Stimulated activated effector memory CD8-positive, alpha-beta T cell treated with anti-CD3 and anti-CD28 coated beads, Interleukin-12 subunit alpha, Interleukin-12 subunit beta, amount 100 ng/mL, for 72 hours (primary cell): Measurements from ENCODE around the gene CCDC127.
"Not testable (repeated sequence)": the region's sequence is repeated elsewhere in the genome, so short reads cannot be mapped to it uniquely, and the experiment has no call there.

ENCODE experiments used
- ATAC-seq: fragments of 150-1000 bp; cut with Tn5 transposase; 2 replicates; pipeline ENCODE4 v1.10.0; 2021
- DNase-seq, 2 donors: peaks; one replicate each; pipeline ENCODE4 v3.0.0; 2021 to 2022; ENCODE audit warnings: low spot score in 2 of 2
- H3K27ac Mint-ChIP-seq: one replicate; pipeline ENCODE4 v1.8.0; 2022; ENCODE audit warnings: mild to moderate bottlenecking, mixed read lengths
- H3K36me3 Mint-ChIP-seq: one replicate; pipeline ENCODE4 v1.8.0; 2022; ENCODE audit warnings: mild to moderate bottlenecking, mixed read lengths
- H3K4me1 Mint-ChIP-seq: one replicate; pipeline ENCODE4 v1.8.0; 2022; ENCODE audit warnings: mixed read lengths
- H3K4me3 Mint-ChIP-seq: one replicate; pipeline ENCODE4 v1.8.0; 2022; ENCODE audit warnings: mild to moderate bottlenecking, mixed read lengths
- H3K9me3 Mint-ChIP-seq: one replicate; pipeline ENCODE4 v1.8.0; 2022; ENCODE audit warnings: mixed read lengths

The CCDC127 gene, protein sequence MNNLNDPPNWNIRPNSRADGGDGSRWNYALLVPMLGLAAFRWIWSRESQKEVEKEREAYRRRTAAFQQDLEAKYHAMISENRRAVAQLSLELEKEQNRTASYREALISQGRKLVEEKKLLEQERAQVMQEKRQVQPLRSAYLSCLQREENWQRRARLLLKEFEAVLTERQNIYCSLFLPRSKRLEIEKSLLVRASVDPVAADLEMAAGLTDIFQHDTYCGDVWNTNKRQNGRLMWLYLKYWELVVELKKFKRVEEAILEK

DNA sequence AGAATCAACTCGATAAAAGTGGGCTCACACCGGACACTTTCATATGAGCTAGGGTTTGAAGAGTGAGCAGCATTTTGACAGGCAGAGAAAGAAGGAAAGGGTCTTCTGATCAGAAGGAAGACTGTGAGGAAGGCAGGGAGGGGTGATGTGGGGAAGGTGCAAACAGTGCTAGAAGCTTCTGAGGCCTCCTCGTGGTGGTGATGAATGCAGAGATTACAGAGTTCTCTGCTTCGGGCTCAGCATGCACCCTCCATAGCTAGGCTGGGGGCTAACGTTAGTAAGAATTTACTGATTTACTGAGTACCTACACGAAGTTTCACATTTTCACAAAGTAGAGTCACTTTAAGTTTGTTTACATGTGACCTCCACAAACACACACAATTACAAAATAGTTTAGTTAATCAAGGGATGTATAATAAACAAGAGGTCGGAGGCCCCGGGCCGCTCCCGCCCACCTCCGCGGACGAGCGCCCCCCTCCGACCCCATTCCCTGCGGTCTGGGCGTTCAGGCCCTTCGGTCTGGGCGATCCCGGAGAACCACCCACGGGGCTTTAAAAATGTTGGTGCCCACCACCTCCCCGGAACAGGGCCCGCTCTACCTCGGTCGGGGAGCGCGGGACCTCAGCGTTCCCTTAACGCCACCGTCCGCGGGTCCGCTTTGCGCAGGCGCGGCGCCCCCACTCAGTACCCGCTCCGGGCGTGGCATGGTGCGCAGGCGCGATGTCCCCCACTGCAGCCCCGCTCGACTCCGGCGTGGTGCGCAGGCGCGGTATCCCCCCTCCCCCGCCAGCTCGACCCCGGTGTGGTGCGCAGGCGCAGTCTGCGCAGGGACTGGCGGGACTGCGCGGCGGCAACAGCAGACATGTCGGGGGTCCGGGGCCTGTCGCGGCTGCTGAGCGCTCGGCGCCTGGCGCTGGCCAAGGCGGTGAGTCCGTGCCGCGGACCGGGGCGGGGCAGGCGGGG is at the start of gene CCDC127, which contains the start of gene SDHA:
TSS of gene CCDC127 (minus strand) at position 660 of the 963 bp plus-strand sequence. CDS start 1,304 bp downstream, outside the sequence.
TSS of gene SDHA (plus strand) at position 827 of the 963 bp plus-strand sequence. CDS start at position 863, 36 bp downstream.
- H3K9me3 Mint-ChIP-seq: not testable (repeated sequence)
- DNase-seq (peak; percentile 99), ATAC-seq (peak; percentile 92)
- Mint-ChIP-seq H3K36me3 (peaks cover 51% of the 10 kb centered on the region), H3K27ac (peak within 1 kb of the TSS; percentile 91), H3K4me3 (peak within 1 kb of the TSS; percentile 88), H3K4me1 (peaks cover 64% of the 10 kb centered on the region)

DNA sequence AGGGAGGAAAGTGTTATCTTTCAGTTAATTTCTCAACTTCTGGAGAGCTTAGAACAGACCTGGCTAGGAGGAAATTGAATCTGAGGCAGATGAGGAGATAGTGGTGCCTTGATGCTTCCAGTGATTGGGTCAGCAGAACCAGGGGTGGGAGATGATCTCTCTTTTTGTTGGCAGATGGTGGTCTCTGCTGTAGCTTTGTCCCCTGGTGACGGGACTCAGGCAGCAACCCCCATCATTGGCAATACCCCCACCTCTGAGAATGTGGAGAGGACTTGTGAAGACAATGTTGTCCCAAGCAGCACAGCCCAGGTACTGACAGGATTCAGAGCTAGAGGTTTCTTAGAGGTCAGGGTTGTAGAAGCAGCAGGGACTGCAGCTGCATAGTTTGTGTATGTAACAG is 49.8 kb upstream of the CCDC127 start:
- ATAC-seq: no peak
- Mint-ChIP-seq H3K4me1 (peaks cover 31% of the 10 kb centered on the region), H3K4me3 (no peak overlapping the region), H3K36me3 (peaks cover 60% of the 10 kb centered on the region), H3K9me3 (no peaks in the 10 kb centered on the region), H3K27ac (peak overlapping the region; percentile 43)
- no peak for DNase-seq

DNA sequence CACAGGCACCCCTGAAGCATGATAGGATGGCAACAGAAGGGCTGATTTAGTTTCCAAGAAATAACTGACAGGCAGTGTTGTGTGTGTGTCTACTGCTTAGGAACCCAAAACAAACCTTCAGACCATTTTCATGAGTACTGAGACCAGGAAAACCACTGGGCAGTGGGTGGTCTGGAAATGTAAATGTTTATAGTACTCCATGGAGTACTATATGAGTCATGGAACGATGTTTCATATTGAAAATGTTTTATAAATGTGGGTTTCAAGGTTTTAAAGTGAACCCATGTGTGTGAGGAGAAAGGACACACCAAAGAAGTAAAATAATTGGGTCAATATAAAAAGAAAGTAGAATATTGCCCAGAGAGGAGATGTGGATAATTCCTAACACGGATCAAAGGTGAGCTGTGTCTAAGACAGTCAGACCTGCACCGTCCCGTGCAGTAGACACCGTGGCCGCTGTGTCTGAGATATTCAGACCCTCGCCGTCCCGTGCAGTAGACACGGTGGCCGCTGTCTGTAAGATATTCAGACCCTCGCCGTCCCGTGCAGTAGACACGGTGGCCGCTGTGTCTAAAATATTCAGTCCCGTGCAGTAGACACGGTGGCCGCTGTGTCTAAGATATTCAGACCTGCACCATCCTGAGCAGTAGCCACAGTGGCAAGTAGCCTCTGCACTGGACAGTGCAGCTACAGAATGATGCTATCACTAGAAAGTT is 48.5 kb upstream of the CCDC127 start:
- not testable (repeated sequence) for DNase-seq

DNA sequence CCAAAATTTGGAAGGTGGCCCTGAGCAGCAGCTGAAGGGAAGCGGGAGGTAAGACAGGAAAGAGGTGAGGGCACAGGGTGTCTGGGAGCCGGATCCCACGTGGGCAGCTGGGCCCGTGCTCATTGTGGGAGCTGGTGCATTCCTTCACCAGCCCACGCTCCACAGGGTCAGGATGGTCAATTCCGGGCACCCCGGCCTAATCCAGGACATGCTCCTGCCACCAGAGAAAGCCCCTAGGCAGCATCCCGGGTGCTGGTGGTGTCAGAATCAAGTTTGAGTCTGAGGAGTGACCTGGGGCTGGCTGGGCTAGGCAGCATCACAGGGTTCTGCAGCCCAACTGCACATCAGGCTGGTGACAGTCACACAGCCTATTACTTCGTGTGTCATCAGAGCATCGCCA is 46.4 kb upstream of the CCDC127 start:
- H3K9me3 Mint-ChIP-seq: no peaks in the 10 kb centered on the region
- no peak overlapping the region for H3K4me3 Mint-ChIP-seq
- peaks cover 60% of the 10 kb centered on the region for H3K36me3 Mint-ChIP-seq
- H3K27ac Mint-ChIP-seq: no peak overlapping the region
- DNase-seq: no peak
- no peak for ATAC-seq
- peaks cover 18% of the 10 kb centered on the region for H3K4me1 Mint-ChIP-seq

More for the DNA sequence above, 48.5 kb upstream of the CCDC127 start:
- H3K36me3 Mint-ChIP-seq: peaks cover 67% of the 10 kb centered on the region
- H3K9me3 Mint-ChIP-seq, H3K4me3 Mint-ChIP-seq: not testable (repeated sequence)
- ATAC-seq: peak; percentile 1
- H3K27ac Mint-ChIP-seq: peak overlapping the region; percentile 74
- H3K4me1 Mint-ChIP-seq: peaks cover 25% of the 10 kb centered on the region

DNA sequence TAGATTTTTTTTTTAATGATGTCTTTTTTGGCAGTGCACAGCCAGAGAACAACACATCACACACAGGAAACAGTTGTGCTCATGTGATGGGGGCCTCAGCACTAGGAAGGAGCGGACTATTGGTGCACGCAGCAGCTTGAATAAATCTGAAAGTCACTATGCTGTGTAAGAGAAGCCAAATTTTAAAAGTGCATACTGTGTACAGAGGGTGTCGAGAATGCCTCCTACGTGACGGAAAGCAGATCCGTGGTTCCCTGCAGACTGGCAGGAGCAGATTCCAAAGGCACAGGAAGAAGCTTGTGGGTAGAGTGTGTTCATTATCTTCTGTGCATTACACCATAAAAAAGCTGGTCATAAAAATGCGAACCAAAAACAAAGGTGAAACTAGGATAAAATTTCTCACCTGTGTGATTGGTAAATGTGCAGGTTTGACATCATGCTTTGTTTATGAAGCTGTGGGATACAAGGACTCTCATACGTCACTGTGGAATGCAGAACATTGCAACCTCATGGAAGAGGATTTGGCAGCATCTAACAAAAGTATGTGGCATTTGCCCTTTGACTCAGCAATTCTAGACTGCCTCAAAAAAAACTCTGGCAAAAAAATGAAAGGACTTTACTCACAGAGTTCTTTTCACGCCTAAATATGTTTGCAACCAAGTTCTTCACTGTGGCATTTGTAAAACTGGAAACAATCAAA is 45.5 kb upstream of the CCDC127 start:
- not testable (repeated sequence) for H3K9me3 Mint-ChIP-seq, ATAC-seq, H3K27ac Mint-ChIP-seq, DNase-seq, H3K4me3 Mint-ChIP-seq
- H3K4me1 Mint-ChIP-seq: peaks cover 18% of the 10 kb centered on the region
- H3K36me3 Mint-ChIP-seq: peaks cover 63% of the 10 kb centered on the region

DNA sequence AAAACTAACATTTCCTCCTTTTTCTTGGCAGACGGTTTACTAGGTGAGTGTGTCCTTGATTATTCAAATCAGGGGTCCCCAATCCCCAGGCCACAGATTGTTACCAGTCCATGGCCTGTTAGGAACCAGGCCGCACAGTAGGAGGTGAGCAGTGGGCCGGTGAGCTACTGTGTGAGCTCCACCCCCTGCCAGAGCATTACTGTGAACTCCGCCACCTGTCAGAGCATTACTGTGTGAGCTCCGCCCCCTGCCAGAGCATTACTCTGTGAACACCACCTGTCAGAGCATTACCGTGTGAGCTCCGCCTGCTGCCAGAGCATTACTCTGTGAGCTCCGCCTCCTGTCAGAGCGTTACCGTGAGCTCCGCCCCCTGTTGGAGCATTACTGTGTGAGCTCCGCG is 39.2 kb upstream of the CCDC127 start:
- Mint-ChIP-seq H3K9me3 (no peaks in the 10 kb centered on the region), H3K4me3 (no peak overlapping the region), H3K4me1 (peaks cover 9% of the 10 kb centered on the region), H3K36me3 (peaks cover 67% of the 10 kb centered on the region), H3K27ac (no peak overlapping the region)
- no peak for ATAC-seq
- DNase-seq: no peak

DNA sequence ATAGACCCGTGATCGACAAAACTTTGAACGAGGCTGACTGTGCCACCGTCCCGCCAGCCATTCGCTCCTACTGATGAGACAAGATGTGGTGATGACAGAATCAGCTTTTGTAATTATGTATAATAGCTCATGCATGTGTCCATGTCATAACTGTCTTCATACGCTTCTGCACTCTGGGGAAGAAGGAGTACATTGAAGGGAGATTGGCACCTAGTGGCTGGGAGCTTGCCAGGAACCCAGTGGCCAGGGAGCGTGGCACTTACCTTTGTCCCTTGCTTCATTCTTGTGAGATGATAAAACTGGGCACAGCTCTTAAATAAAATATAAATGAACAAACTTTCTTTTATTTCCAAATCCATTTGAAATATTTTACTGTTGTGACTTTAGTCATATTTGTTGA is 38.4 kb upstream of the CCDC127 start:
- peaks cover 73% of the 10 kb centered on the region for H3K36me3 Mint-ChIP-seq
- not testable (repeated sequence) for H3K27ac Mint-ChIP-seq, H3K4me3 Mint-ChIP-seq, ATAC-seq, DNase-seq, H3K9me3 Mint-ChIP-seq
- H3K4me1 Mint-ChIP-seq: peaks cover 12% of the 10 kb centered on the region

GRCh38 chr5:255116-255515 is 37.2 kb upstream of the CCDC127 start:
- not testable (repeated sequence) for DNase-seq, ATAC-seq, H3K9me3 Mint-ChIP-seq, H3K4me3 Mint-ChIP-seq, H3K27ac Mint-ChIP-seq
- H3K4me1 Mint-ChIP-seq: peaks cover 12% of the 10 kb centered on the region
- H3K36me3 Mint-ChIP-seq: peaks cover 75% of the 10 kb centered on the region

DNA sequence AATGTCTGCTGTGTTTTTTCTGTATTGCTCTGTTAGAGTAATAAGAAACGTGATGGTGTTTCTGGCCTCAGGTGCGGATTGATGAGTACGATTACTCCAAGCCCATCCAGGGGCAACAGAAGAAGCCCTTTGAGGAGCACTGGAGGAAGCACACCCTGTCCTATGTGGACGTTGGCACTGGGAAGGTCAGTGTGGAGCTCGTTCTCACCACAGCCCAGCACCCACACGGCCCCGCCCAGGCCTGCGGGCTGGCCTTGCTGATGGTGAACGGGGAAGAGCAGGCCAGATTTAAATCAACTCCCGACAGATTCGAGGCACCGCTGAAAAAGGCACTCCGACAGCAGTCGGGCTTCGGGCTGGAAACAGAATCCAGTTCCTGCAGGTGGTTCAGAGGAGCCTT is 36.4 kb upstream of the CCDC127 start:
- DNase-seq, H3K9me3 Mint-ChIP-seq, H3K4me3 Mint-ChIP-seq, ATAC-seq: not testable (repeated sequence)
- Mint-ChIP-seq H3K4me1 (peaks cover 12% of the 10 kb centered on the region), H3K36me3 (peaks cover 80% of the 10 kb centered on the region), H3K27ac (peak overlapping the region; percentile 52)

GRCh38 chr5:252546-252945 is 34.6 kb upstream of the CCDC127 start:
- peaks cover 12% of the 10 kb centered on the region for H3K4me1 Mint-ChIP-seq
- DNase-seq: no peak
- peak overlapping the region; percentile 91 for H3K27ac Mint-ChIP-seq
- H3K9me3 Mint-ChIP-seq: no peaks in the 10 kb centered on the region
- H3K36me3 Mint-ChIP-seq: peaks cover 86% of the 10 kb centered on the region
- no peak for ATAC-seq
- peak overlapping the region; percentile 19 for H3K4me3 Mint-ChIP-seq

- not testable (repeated sequence) for ATAC-seq, DNase-seq, H3K9me3 Mint-ChIP-seq
- Mint-ChIP-seq H3K36me3 (peaks cover 86% of the 10 kb centered on the region), H3K4me3 (peak overlapping the region; percentile 19), H3K4me1 (peaks cover 12% of the 10 kb centered on the region), H3K27ac (peak overlapping the region; percentile 91)
Measured at GRCh38 chr5:251975-252374, 34.0 kb upstream of the CCDC127 start.

DNA sequence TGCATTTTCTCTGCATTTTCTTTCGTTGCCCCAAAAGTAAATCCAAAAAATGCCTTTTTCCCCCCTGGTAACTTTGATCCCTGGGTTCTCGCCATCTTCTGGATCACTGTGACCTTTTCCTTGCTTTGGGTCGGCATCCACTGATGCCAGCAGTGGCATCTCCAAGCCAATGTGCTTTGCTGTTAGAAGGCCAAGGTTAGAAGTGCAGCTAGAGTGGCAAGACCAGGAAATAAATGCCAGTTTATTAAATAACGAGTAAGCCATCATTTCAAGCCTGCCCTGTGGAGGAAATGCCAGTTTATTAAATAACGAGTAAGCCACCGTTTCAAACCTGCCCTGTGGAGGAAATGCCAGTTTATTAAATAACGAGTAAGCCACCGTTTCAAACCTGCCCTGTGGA is 33.6 kb upstream of the CCDC127 start:
- Mint-ChIP-seq H3K27ac (peak overlapping the region; percentile 91), H3K36me3 (peaks cover 86% of the 10 kb centered on the region), H3K4me1 (peaks cover 12% of the 10 kb centered on the region)
- ATAC-seq, H3K4me3 Mint-ChIP-seq, H3K9me3 Mint-ChIP-seq, DNase-seq: not testable (repeated sequence)

DNA sequence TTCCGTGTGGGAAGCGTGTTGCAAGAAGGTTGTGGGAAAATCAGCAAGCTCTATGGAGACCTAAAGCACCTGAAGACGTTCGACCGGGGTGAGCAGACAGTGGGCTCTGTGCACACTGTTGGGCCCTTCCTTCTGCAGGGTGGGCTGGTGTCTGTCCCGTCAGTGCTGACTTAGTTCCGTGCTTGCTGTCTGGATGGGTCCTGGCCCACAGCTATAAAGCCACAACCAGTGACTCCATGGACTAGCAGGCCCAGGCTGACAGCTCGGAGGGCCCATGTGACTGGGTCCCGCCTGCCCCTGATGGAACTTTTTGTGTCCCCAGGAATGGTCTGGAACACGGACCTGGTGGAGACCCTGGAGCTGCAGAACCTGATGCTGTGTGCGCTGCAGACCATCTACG is 33.1 kb upstream of the CCDC127 start:
- not testable (repeated sequence) for H3K4me3 Mint-ChIP-seq, H3K27ac Mint-ChIP-seq, H3K9me3 Mint-ChIP-seq, DNase-seq, ATAC-seq
- Mint-ChIP-seq H3K36me3 (peaks cover 85% of the 10 kb centered on the region), H3K4me1 (peaks cover 13% of the 10 kb centered on the region)

GRCh38 chr5:250396-250795 is 32.4 kb upstream of the CCDC127 start:
- Mint-ChIP-seq H3K4me1 (peaks cover 18% of the 10 kb centered on the region), H3K36me3 (peaks cover 85% of the 10 kb centered on the region), H3K27ac (peak overlapping the region; percentile 36)
- not testable (repeated sequence) for H3K4me3 Mint-ChIP-seq, H3K9me3 Mint-ChIP-seq, DNase-seq
- ATAC-seq: peak; percentile 32
